Activated CD4-positive, alpha-beta T cell treated with anti-CD3 and anti-CD28 coated beads, Interleukin-2, Interleukin-4, amounts not matched to agents 100 ng/mL and 50 ng/mL, durations not matched to agents 16 hours and 8 hours (primary cell): Measurements from ENCODE around the gene DARS1.
A peak's percentile ranks its signal among the peaks of the same experiment; 100 is the strongest.
"Not testable (repeated sequence)": the region's sequence is repeated elsewhere in the genome, so short reads cannot be mapped to it uniquely, and the experiment has no call there.

ENCODE experiments used
- DNase-seq: peaks from one replicate; pipeline ENCODE4 v3.0.0-alpha.2; 2020; ENCODE audit warnings: low spot score

Gene DARS1

GRCh38 chr2:135984199-135985017 lies 1.0 kb downstream of the DARS1 start:
- no peak for DNase-seq

- no peak for DNase-seq
Measured at GRCh38 chr2:135980434-135981079, 4.9 kb downstream of the DARS1 start.

- no peak for DNase-seq
Measured at GRCh38 chr2:135975702-135976101, 9.7 kb downstream of the DARS1 start.

GRCh38 chr2:135974036-135974435 lies 11.4 kb downstream of the DARS1 start:
- no peak for DNase-seq

GRCh38 chr2:135969655-135970387 lies 15.6 kb downstream of the DARS1 start:
- no peak for DNase-seq

- no peak for DNase-seq
Measured at GRCh38 chr2:135965756-135966155, 19.7 kb downstream of the DARS1 start.

GRCh38 chr2:135964404-135964803 lies 21.0 kb downstream of the DARS1 start:
- not testable (repeated sequence) for DNase-seq

- no peak for DNase-seq
Measured at GRCh38 chr2:135963841-135964240, 21.6 kb downstream of the DARS1 start.

GRCh38 chr2:135962366-135963123 lies 22.9 kb downstream of the DARS1 start:
- DNase-seq: peak; percentile 35

- DNase-seq: peak; percentile 42
Measured at GRCh38 chr2:135960656-135961551, 24.5 kb downstream of the DARS1 start.

- DNase-seq: no peak
Measured at GRCh38 chr2:135960150-135960549, 25.3 kb downstream of the DARS1 start.

- not testable (repeated sequence) for DNase-seq
Measured at GRCh38 chr2:135958927-135959326, 26.5 kb downstream of the DARS1 start.

GRCh38 chr2:135954020-135954601 lies 31.3 kb downstream of the DARS1 start:
- no peak for DNase-seq

GRCh38 chr2:135952891-135953290 lies 32.5 kb downstream of the DARS1 start:
- no peak for DNase-seq

GRCh38 chr2:135951041-135951583 lies 34.3 kb downstream of the DARS1 start:
- DNase-seq: no peak

- DNase-seq: no peak
Measured at GRCh38 chr2:135949451-135950234, 35.8 kb downstream of the DARS1 start.

- DNase-seq: peak; percentile 55
Measured at GRCh38 chr2:135948642-135949355, 36.6 kb downstream of the DARS1 start.

GRCh38 chr2:135948141-135948540 lies 37.3 kb downstream of the DARS1 start:
- no peak for DNase-seq

GRCh38 chr2:135947483-135947882 lies 37.9 kb downstream of the DARS1 start:
- DNase-seq: no peak
